AG04449 (cell line): ENCODE results near the gene MARCHF5.

Experiments
- CTCF ChIA-PET: fragments of 350-600 bp; formaldehyde crosslinking; extraction: SDS; loops from one replicate; lab custom pipeline; 2021; ENCODE audit warnings: antibody characterized with exemption; lab: Yijun Ruan, JAX
- POLR2A ChIA-PET: fragments of 400-600, 350-600 bp; formaldehyde crosslinking; extraction: SDS; loops from one replicate; lab custom pipeline; 2020; ENCODE audit warnings: antibody characterized with exemption, inconsistent platforms; lab: Yijun Ruan, JAX
- DNase-seq: peaks from one replicate; pipeline ENCODE4 v3.0.0-alpha.2; 2010; ENCODE audit warnings: low read depth, low spot score
- H3K4me3 ChIP-seq: 2 replicates; pipeline ENCODE4 v1.5.1; 2011; ENCODE audit warnings: low read depth, mild to moderate bottlenecking, control low read depth, low read length
- TF ChIP-seq, protein P1 (sequence below): IDR thresholded peaks from one replicate; pipeline ENCODE4 v1.5.1; 2011; ENCODE audit warnings: mild to moderate bottlenecking, moderate library complexity, low read length, control low read depth, inconsistent platforms; ENCODE audit not compliant: insufficient read depth; ENCODE audit errors: missing control alignments

The MARCHF5 gene

DNA sequence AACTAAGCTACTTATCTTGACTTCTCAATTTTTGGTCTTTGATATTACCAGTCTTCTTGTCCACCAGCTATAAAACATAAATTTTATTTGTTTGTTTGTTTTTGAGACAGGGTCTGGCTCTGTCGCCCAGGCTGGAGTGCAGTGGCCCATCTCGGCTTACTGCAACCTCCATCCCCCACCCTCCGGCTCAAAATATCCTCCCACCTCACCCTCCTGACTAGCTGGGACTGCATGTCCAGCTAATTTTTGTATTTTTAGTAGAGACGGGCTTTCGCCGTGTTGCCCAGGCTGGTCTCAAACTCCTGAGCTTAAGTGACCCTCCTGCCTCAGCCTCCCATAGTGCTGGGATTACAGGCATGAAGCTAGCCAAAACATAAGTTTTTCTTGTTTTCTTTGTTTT is 7.5 kb downstream of the MARCHF5 start:
- no peak overlapping the region for H3K4me3 ChIP-seq
- TF ChIP-seq, protein P1, sequence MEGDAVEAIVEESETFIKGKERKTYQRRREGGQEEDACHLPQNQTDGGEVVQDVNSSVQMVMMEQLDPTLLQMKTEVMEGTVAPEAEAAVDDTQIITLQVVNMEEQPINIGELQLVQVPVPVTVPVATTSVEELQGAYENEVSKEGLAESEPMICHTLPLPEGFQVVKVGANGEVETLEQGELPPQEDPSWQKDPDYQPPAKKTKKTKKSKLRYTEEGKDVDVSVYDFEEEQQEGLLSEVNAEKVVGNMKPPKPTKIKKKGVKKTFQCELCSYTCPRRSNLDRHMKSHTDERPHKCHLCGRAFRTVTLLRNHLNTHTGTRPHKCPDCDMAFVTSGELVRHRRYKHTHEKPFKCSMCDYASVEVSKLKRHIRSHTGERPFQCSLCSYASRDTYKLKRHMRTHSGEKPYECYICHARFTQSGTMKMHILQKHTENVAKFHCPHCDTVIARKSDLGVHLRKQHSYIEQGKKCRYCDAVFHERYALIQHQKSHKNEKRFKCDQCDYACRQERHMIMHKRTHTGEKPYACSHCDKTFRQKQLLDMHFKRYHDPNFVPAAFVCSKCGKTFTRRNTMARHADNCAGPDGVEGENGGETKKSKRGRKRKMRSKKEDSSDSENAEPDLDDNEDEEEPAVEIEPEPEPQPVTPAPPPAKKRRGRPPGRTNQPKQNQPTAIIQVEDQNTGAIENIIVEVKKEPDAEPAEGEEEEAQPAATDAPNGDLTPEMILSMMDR, result no peak
- DNase-seq, result no peak
- ChIA-PET CTCF (interaction anchor here (0.8 to 1.4 kb wide), 3 partner anchors 9 to 211 kb away, joined by 3 to 4 read pairs (median 4); no protein-coding TSS in a partner anchor), POLR2A (no interaction called here)

DNA sequence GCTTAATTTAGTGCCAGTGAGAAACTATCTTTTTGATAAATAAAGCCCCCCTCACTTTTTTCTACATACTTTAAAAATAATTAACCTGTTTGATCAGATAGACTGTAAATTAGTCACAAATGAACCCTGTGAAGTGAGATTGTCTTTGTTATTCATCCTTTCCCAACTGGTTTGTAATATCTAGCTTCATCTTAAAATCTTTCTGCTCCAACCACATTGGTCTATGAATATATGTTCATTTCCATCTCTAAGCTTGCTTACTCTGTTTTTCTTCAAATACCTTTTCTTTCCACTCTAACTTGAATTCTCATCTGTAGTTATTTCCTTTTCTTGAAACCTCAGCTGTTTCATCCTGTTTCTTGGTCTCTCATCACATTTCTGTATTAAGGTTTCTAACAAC is 12.1 kb downstream of the MARCHF5 start:
- H3K4me3 ChIP-seq, result no peak overlapping the region
- CTCF ChIA-PET, result interaction anchor here (3.4 kb wide), 1 partner anchor 10 kb away, joined by 24 read pairs; no protein-coding TSS in a partner anchor
- TF ChIP-seq, protein P1, result no peak
- POLR2A ChIA-PET, result no interaction called here
- no peak for DNase-seq

DNA sequence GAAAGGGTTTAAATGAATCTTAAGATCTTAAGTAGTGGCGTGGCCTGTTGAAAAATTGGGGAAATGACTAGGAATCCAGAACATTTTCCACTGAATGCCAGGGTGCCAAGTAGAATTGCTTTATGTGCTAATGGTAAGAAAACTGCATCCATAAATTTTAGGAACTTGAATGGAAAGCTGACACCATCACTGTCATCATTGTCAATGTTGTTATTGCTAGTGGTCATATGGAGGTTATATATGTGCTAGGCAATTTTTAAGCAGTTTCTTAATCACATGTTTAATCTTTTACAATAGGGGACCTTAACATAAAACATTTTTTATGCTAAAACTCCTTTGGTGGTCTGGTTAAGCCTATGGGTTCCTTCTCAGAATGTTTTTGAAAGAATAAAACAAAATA is 13.1 kb downstream of the MARCHF5 start:
- CTCF ChIA-PET, result interaction anchor here (1.4 to 3.4 kb wide), 2 partner anchors 11 to 217 kb away, joined by 4 to 24 read pairs; no protein-coding TSS in a partner anchor
- POLR2A ChIA-PET, result no interaction called here

DNA sequence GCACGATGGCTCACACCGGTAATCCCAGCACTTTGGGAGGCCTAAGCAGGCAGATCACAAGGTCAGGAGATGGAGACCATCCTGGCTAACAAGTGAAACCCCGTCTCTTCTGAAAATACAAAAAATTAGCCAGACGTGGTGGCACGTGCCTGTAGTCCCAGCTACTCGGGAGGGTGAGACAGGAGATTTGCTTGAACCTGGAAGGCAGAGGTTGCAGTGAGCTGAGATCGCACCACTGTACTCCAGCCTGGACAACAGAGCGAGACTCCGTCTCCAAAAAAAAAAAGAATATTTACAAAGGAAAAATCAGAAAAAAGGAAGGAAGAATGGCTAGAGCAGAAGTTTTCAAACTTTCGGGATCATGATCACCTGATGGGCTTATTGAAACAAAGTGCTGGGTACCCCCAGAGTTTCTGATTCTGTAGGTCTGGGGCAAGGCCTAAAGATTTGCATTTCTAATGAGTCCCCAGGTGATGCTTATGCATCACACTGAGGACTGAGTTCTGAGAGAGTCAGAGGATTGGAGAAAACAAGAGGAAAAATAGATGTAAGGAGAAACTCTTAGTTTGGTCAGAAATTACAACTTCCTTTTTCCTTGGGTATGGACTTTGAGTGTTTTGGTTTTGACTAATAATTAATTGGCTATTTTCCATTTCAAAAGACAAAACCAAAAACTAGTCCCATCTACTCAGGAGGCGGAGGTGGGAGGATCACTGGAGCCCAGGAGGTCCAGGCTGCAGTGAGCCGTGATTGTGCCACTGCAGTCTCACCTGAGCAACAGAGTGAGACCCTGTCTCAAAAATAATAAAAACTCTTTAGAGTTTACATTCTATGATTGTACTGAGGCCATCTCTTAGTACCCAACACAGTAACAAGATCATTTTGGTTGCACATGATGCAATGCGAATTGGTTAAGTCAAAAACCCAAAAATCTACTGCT is 14.4 kb downstream of the MARCHF5 start:
- no peak for DNase-seq
- TF ChIP-seq, protein P1, result no peak
- no peak overlapping the region for H3K4me3 ChIP-seq
- ChIA-PET POLR2A (no interaction called here), CTCF (interaction anchor here (0.7 to 3.4 kb wide), 4 partner anchors 11 to 218 kb away, joined by 3 to 24 read pairs (median 4); partner anchors contain the start of gene MARCHF5)

More for the DNA sequence above, 13.1 kb downstream of the MARCHF5 start:
- H3K4me3 ChIP-seq, result no peak overlapping the region
- DNase-seq, result no peak
- TF ChIP-seq, protein P1, result no peak

DNA sequence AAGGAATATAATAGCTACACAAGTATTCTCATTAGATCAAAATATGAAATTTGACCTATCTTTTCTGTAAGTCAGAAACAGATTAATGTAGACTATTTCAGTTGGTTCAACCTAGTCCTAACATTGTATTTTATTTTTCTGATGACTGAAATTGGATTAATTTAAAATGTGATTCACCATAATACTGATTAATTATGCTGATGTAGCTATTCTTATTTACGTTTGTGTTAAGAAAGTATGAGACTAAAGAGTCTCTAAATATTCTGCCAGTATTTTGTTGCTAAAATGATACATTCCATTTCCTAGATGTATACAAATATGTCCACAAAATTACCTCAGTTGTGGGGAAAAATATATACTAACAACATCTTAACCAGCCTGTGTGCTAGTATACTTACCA is 18.3 kb downstream of the MARCHF5 start:
- CTCF ChIA-PET, result interaction anchor here (1.1 to 2.1 kb wide), 4 partner anchors 10 to 222 kb away, joined by 4 to 9 read pairs (median 5); partner anchors contain the start of genes CPEB3 and MARCHF5
- no peak overlapping the region for H3K4me3 ChIP-seq
- POLR2A ChIA-PET, result no interaction called here
- DNase-seq, result no peak
- TF ChIP-seq, protein P1, result no peak

DNA sequence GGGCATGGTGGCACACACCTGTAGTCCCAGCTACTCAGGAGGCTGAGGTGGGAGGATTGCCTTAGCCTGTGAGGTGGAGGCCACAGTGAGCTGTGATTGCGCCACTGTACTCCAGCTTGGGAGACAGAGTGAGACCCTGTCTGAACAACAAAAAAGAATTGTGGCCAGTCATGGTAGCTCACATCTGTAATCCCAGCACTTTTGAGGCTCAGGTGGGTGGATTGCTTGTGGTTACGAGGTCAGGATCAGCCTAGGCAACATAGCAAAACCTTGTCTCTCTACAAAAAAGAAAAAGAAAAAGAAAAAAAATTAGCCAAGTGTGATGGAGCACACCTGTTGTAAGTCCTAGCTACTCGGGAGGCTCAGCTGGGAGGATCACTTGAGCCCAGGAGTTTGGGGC is 22.8 kb downstream of the MARCHF5 start:
- POLR2A ChIA-PET, result no interaction called here
- TF ChIP-seq, protein P1, result no peak
- DNase-seq, result no peak
- H3K4me3 ChIP-seq, result no peak overlapping the region
- CTCF ChIA-PET, result no interaction called here
